Caco-2 (cell line): ENCODE measurements around the gene PHACTR1. TPM values are rescaled to one million over a fixed set of nuclear protein-coding genes. Genes with fewer than 3 reads are reported as not detected.

Experiments
- BruUV-seq: library from RNA; stranded (reverse); fragments of 400-500 nt; replicated peaks from 2 replicates; lab custom pipeline; 2021; lab: Mats Ljungman, UMichigan
- CTCF ChIA-PET: fragments of 300-600 bp; sonication (Branson Sonifier 250); formaldehyde crosslinking; loops from one replicate; lab custom pipeline; 2022; ENCODE audit warnings: antibody characterized with exemption; lab: Charles Lee
- POLR2A ChIA-PET: fragments of 300-600 bp; sonication (Branson Sonifier 250); formaldehyde crosslinking; loops from one replicate; lab custom pipeline; 2022; ENCODE audit warnings: antibody characterized with exemption; lab: Charles Lee
- DNase-seq, 2 experiments: peaks; one replicate each; pipeline versions ENCODE4 v3.0.0 to v3.0.0-alpha.2; 2020 to 2022
- H3K27me3 ChIP-seq: replicated peaks from 2 replicates; pipeline ENCODE4 v1.6.0; 2011; ENCODE audit warnings: low read length; ENCODE audit not compliant: control insufficient read depth, insufficient read depth
- H3K36me3 ChIP-seq: 2 replicates; pipeline ENCODE4 v1.5.1; 2011; ENCODE audit warnings: low read length; ENCODE audit not compliant: control insufficient read depth, insufficient read depth
- H3K4me1 ChIP-seq: fragments of 250-450 bp; sonication (Bioruptor Pico); 2 replicates; pipeline ENCODE4 v1.5.1; 2020; ENCODE audit warnings: mild to moderate bottlenecking
- H3K4me3 ChIP-seq: 2 replicates; pipeline ENCODE4 v1.5.1; 2011; ENCODE audit warnings: low read depth, mild to moderate bottlenecking, control low read depth, low read length
- H3K9me3 ChIP-seq: fragments of 250-450 bp; sonication (Bioruptor Pico); 2 replicates; pipeline ENCODE4 v1.5.1; 2020; ENCODE audit warnings: mild to moderate bottlenecking, moderate library complexity
- H3K27ac Mint-ChIP-seq: one replicate; pipeline ENCODE4 v1.8.0; 2022; ENCODE audit warnings: mixed read lengths; ENCODE audit not compliant: unreplicated experiment
- H3K27me3 Mint-ChIP-seq: one replicate; pipeline ENCODE4 v1.8.0; 2022; ENCODE audit warnings: mixed read lengths; ENCODE audit not compliant: insufficient read depth, unreplicated experiment
- H3K36me3 Mint-ChIP-seq: one replicate; pipeline ENCODE4 v1.8.0; 2022; ENCODE audit warnings: mild to moderate bottlenecking, mixed read lengths; ENCODE audit not compliant: insufficient read depth, unreplicated experiment
- H3K4me1 Mint-ChIP-seq: one replicate; pipeline ENCODE4 v1.8.0; 2022; ENCODE audit warnings: low read depth, mixed read lengths; ENCODE audit not compliant: unreplicated experiment
- H3K4me3 Mint-ChIP-seq: one replicate; pipeline ENCODE4 v1.8.0; 2022; ENCODE audit warnings: mild to moderate bottlenecking, moderate library complexity, mixed read lengths; ENCODE audit not compliant: unreplicated experiment
- H3K9me3 Mint-ChIP-seq: one replicate; pipeline ENCODE4 v1.8.0; 2022; ENCODE audit warnings: mixed read lengths; ENCODE audit not compliant: unreplicated experiment
- CTCF ChIP-seq, 2 experiments: fragments of 200-600 bp in 1 of 2; IDR thresholded peaks; 1 replicate in 1 of 2; 2 replicates in 1 of 2; pipeline versions ENCODE4 v1.5.1 to v1.8.0; 2011 to 2022; ENCODE audit warnings: antibody characterized with exemption in 1 of 2, control low read depth in 1 of 2, inconsistent platforms in 1 of 2, low read depth in 1 of 2, low read length in 1 of 2, mild to moderate bottlenecking in 1 of 2, moderate library complexity in 1 of 2; ENCODE audit not compliant: insufficient read depth in 1 of 2, severe bottlenecking in 1 of 2, unreplicated experiment in 1 of 2
- intact Hi-C: fragments of 100-400 bp; cut with micrococcal nuclease; formaldehyde crosslinking; loops from one replicate; pipeline ENCODE4 v1.10.0; 2022; ENCODE audit not compliant: unreplicated experiment
- total RNA-seq: library from RNA; stranded (reverse); gene quantifications from 2 replicates; pipeline ENCODE4 v1.2.3, GENCODE V29; 2022

PHACTR1 gene
- total RNA-seq, 1 experiment from 2014 or later: 0.41 TPM

DNA sequence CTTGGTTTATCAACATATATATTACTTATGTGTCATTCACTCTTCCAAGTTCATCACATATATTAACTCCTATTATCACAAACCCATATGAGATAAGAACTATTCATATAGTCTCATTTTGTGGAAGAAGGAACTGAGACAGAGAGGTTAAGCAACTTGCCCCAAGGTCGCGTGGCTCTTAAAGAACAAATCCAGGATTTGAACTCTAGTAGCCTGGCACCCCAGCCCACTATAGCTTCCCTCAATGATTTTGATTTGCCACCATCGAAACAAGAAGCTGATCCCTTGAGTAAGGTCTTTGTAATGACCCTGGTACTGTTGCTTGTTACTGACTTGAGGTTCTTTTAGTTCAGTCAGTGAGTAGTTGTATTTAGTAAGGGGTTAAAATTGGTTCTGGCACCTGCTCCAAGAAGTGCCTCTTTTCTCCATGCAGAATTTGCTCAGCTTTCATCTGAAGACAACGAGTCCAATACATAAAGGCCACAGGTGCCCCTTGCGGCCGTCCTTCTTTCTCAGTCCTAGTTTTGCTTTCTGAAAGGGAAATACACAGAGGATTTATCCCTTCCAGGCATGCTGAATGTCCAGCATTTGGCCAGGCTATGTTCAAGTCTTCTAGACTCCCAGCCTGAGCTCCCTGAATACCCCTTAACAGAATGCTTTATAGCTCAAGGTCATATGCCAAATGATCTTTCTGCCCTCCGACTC lies 358.7 kb downstream of the PHACTR1 start:
- Mint-ChIP-seq H3K27ac (no peak overlapping the region), H3K4me1 (no peaks in the 10 kb centered on the region), H3K36me3 (no peaks in the 10 kb centered on the region), H3K9me3 (no peaks in the 10 kb centered on the region), H3K27me3 (peaks cover 27% of the 10 kb centered on the region), H3K4me3 (no peak overlapping the region)
- ChIA-PET CTCF (no interaction called here), POLR2A (no interaction called here)
- H3K27me3 ChIP-seq: peaks cover 1% of the 10 kb centered on the region; the same call in 1 of the 2 replicates
- no peak overlapping the region for H3K4me3 ChIP-seq
- H3K9me3 ChIP-seq: no peaks in the 10 kb centered on the region
- no peak for DNase-seq
- no peaks in the 10 kb centered on the region for H3K4me1 ChIP-seq
- no TSS peak for BruUV-seq
- TF ChIP-seq CTCF (IDR thresholded peaks at IDR 0.05; ENCODE audit: insufficient read depth in 1 of 2, low read depth in 1 of 2, low read length in 1 of 2, severe bottlenecking in 1 of 2, unreplicated experiment in 1 of 2): no peak
- intact Hi-C loops: no loop called here
- no peaks in the 10 kb centered on the region for H3K36me3 ChIP-seq

- Histone ChIP-seq H3K4me1 (no peaks in the 10 kb centered on the region), H3K36me3 (no peaks in the 10 kb centered on the region), H3K9me3 (no peaks in the 10 kb centered on the region), H3K27me3 (peaks cover 1% of the 10 kb centered on the region; the same call in 1 of the 2 replicates), H3K4me3 (no peak overlapping the region)
- TF ChIP-seq CTCF (IDR thresholded peaks at IDR 0.05; ENCODE audit: insufficient read depth in 1 of 2, low read depth in 1 of 2, low read length in 1 of 2, severe bottlenecking in 1 of 2, unreplicated experiment in 1 of 2): no peak
- no TSS peak for BruUV-seq
- ChIA-PET CTCF (no interaction called here), POLR2A (no interaction called here)
- Mint-ChIP-seq H3K9me3 (no peaks in the 10 kb centered on the region), H3K4me3 (no peak overlapping the region), H3K27ac (no peak overlapping the region), H3K4me1 (no peaks in the 10 kb centered on the region), H3K27me3 (peaks cover 27% of the 10 kb centered on the region), H3K36me3 (no peaks in the 10 kb centered on the region)
- intact Hi-C loops: no loop called here
- no peak for DNase-seq
Observed at GRCh38 chr6:13076575-13076974, 360.0 kb downstream of the PHACTR1 start.

DNA sequence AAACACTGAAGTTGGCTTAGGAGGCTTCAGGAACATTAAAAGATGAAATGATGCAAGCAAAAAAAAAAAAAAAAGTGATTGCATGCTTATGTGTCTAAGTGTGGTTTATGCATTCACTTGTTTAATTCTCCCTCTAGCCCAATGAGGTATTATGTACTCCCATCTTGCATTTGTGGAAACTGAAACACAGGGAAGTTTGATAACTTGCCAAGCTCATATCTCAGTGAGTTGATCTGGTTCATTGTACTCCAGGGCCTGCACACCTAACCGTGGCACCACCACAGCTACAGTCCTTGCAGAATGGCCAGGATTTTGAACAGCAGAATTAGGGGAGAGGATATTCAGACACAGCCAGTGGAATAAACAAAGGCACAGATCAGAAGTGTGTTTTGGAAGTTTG lies 360.6 kb downstream of the PHACTR1 start:
- Histone ChIP-seq H3K36me3 (no peaks in the 10 kb centered on the region), H3K27me3 (peaks cover 1% of the 10 kb centered on the region; the same call in 1 of the 2 replicates), H3K9me3 (no peaks in the 10 kb centered on the region), H3K4me1 (no peaks in the 10 kb centered on the region), H3K4me3 (no peak overlapping the region)
- Mint-ChIP-seq H3K9me3 (no peaks in the 10 kb centered on the region), H3K27me3 (peaks cover 29% of the 10 kb centered on the region), H3K27ac (no peak overlapping the region), H3K4me1 (no peaks in the 10 kb centered on the region), H3K36me3 (no peaks in the 10 kb centered on the region), H3K4me3 (no peak overlapping the region)
- TF ChIP-seq CTCF (IDR thresholded peaks at IDR 0.05; ENCODE audit: insufficient read depth in 1 of 2, low read depth in 1 of 2, low read length in 1 of 2, severe bottlenecking in 1 of 2, unreplicated experiment in 1 of 2): no peak
- no peak for DNase-seq
- POLR2A ChIA-PET: no interaction called here
- intact Hi-C loops: no loop called here
- no TSS peak for BruUV-seq
- CTCF ChIA-PET: no interaction called here
